Adrenal gland (tissue), 12 donors: ENCODE data around the gene BCL2. TPM values are rescaled to one million over a fixed set of nuclear protein-coding genes. Genes with fewer than 3 reads are reported as not detected.

Experiments
- DNase-seq, 7 donors: peaks; one replicate each; pipeline ENCODE4 v3.0.0-alpha.2; 2019 to 2020
- H3K27ac ChIP-seq, 5 donors: fragments of 200-600 bp; sonication (generic) in 4 of 5; 1 replicate in 3 of 5; 2 replicates in 2 of 5; pipeline versions ENCODE4 v1.5.1 to v1.8.0; 2016 to 2020; ENCODE audit warnings: mild to moderate bottlenecking in 1 of 5
- H3K27me3 ChIP-seq: fragments of 200-600 bp; 2 replicates; pipeline ENCODE4 v1.8.0; 2021
- H3K36me3 ChIP-seq, 2 donors: fragments of 200-600 bp; replicated peaks in 1 of 2; 1 replicate in 1 of 2; 2 replicates in 1 of 2; pipeline versions ENCODE4 v1.5.1 to v1.8.0; 2018 to 2022
- H3K4me1 ChIP-seq, 2 donors: fragments of 200-600 bp; replicated peaks in 1 of 2; 1 replicate in 1 of 2; 2 replicates in 1 of 2; pipeline versions ENCODE4 v1.5.1 to v1.8.0; 2018 to 2021
- H3K4me3 ChIP-seq, 4 donors: fragments of 200-600 bp; sonication (generic) in 3 of 4; one replicate each; pipeline ENCODE4 v1.5.1; 2016 to 2018
- H3K9me3 ChIP-seq, 3 donors: fragments of 200-600 bp; sonication (generic) in 1 of 3; replicated peaks in 1 of 3; 1 replicate in 2 of 3; 2 replicates in 1 of 3; pipeline versions ENCODE4 v1.5.1 to v1.8.0; 2016 to 2021
- CTCF ChIP-seq, 6 experiments: fragments of 450-650 bp in 4 of 6; fragments of 200-600 bp in 2 of 6; sonication (generic) in 1 of 6; IDR thresholded peaks; 1 replicate in 5 of 6; 2 replicates in 1 of 6; pipeline versions ENCODE4 v1.5.1 to v1.8.0; 2016 to 2021; ENCODE audit warnings: antibody characterized with exemption in 6 of 6, mild to moderate bottlenecking in 2 of 6, moderate library complexity in 1 of 6
- POLR2A ChIP-seq, 2 donors: fragments of 450-650 bp; IDR thresholded peaks; one replicate each; pipeline ENCODE4 v1.6.1; 2017; ENCODE audit warnings: antibody characterized with exemption in 2 of 2, mild to moderate bottlenecking in 2 of 2, moderate library complexity in 1 of 2
- WGBS, 4 donors: extraction: QIAGEN DNeasy Blood & Tissue Kit in 2 of 4; methylation state at CpG; one replicate each; pipeline versions ENCODE4 v1.1.5 to v1.1.7; 2013 to 2017; 5-methylcytosine and 5-hydroxymethylcytosine counted together
- intact Hi-C, 2 donors: fragments of 100-400 bp; cut with DNase I; formaldehyde crosslinking; loops; one replicate each; pipeline versions ENCODE4 v1.14.1 to v1.15.0; 2022 to 2023
- polyA plus RNA-seq, 3 donors: library from polyadenylated mRNA; stranded (reverse); fragments of 200-250 nt in 2 of 3; fragments of 350-450 nt in 1 of 3; fragmentation: Illumina TruSeq in 1 of 3; extraction: RNeasy Lipid Tissue Mini Kit (QIAGEN cat#74804) in 1 of 3; gene quantifications; one replicate each; pipeline ENCODE4 v1.2.3, GENCODE V29; 2013 to 2014
- total RNA-seq, 9 donors: library from RNA; depleted of rRNA in 4 of 9; stranded (reverse); fragments of >200 nt in 4 of 9; fragments of 120-200 nt in 1 of 9; fragmentation: NEBNext Ultra II Directional in 1 of 9; extraction: Animal tissue kit (Norgen Biotek cat#: 25700) in 1 of 9; gene quantifications; one replicate each; pipeline versions ENCODE4 v1.1.0 to v1.2.4, GENCODE V29; 2013 to 2023
- donor health status: healthy with polysubstance abuse.
- donor health status: Bipolar disorder and iron deficiency.
- donor health status: DM: yes; HTN: yes; CAD: no.
- donor health status: DM: no; HTN: no; CAD: no.
- donor health status: DM: no; HTN: no; CAD: no.
- donor health status: DM: yes; HTN: yes; CAD: no.

BCL2 gene
- total and polyA plus RNA-seq, 12 donors: 0.85 to 7.7 (median 3.4) TPM

- no peak overlapping the region for H3K4me3 ChIP-seq
- WGBS, 4 donors: 91 to 97% (median 96%) methylated on average over 5 of the region's 5 CpGs
- no peaks in the 10 kb centered on the region for H3K27me3 ChIP-seq
- no peak overlapping the region for H3K27ac ChIP-seq
- TF ChIP-seq CTCF (IDR thresholded peaks at IDR 0.05): no peak
- no peak for TF ChIP-seq POLR2A (IDR thresholded peaks at IDR 0.05)
- no peaks in the 10 kb centered on the region for H3K9me3 ChIP-seq
- no peak for DNase-seq
- H3K4me1 ChIP-seq: peaks cover 0 to 6% of the 10 kb centered on the region in 2 donors
- intact Hi-C loops: no loop called here
- H3K36me3 ChIP-seq: no peaks in the 10 kb centered on the region
These were observed 35.3 kb downstream of the BCL2 start for GRCh38 chr18:63284173-63284799.

- no peak for DNase-seq
- intact Hi-C loops: no loop called here
- no peaks in the 10 kb centered on the region for H3K36me3 ChIP-seq
- H3K27me3 ChIP-seq: no peaks in the 10 kb centered on the region
- H3K4me3 ChIP-seq: no peak overlapping the region
- H3K27ac ChIP-seq: no peak overlapping the region
- H3K9me3 ChIP-seq: no peaks in the 10 kb centered on the region
- TF ChIP-seq POLR2A (IDR thresholded peaks at IDR 0.05) (no peak), CTCF (IDR thresholded peaks at IDR 0.05) (no peak)
- WGBS, 4 donors: 87 to 92% (median 91%) methylated on average over 16 of the region's 16 CpGs
- peaks cover 0 to 5% of the 10 kb centered on the region in 2 donors for H3K4me1 ChIP-seq
These were observed 36.1 kb downstream of the BCL2 start for GRCh38 chr18:63283305-63284094.

GRCh38 chr18:63282793-63283192 is 36.8 kb downstream of the BCL2 start:
- intact Hi-C loops: no loop called here
- no peaks in the 10 kb centered on the region for H3K9me3 ChIP-seq
- no peak for DNase-seq
- TF ChIP-seq CTCF (IDR thresholded peaks at IDR 0.05) (no peak), POLR2A (IDR thresholded peaks at IDR 0.05) (no peak)
- H3K4me1 ChIP-seq: no peaks in the 10 kb centered on the region
- no peaks in the 10 kb centered on the region for H3K27me3 ChIP-seq
- no peaks in the 10 kb centered on the region for H3K36me3 ChIP-seq
- H3K4me3 ChIP-seq: no peak overlapping the region
- no peak overlapping the region for H3K27ac ChIP-seq

- peak in 1 of 7 donors; percentile 23 for DNase-seq
- Histone ChIP-seq H3K36me3 (no peaks in the 10 kb centered on the region), H3K4me3 (no peak overlapping the region), H3K27ac (no peak overlapping the region), H3K4me1 (no peaks in the 10 kb centered on the region), H3K9me3 (no peaks in the 10 kb centered on the region), H3K27me3 (no peaks in the 10 kb centered on the region)
- intact Hi-C loops: no loop called here
- 53 to 72% (median 58%) methylated on average over 13 of the region's 13 CpGs for WGBS, 4 donors
- TF ChIP-seq POLR2A (IDR thresholded peaks at IDR 0.05): no peak
- no peak for TF ChIP-seq CTCF (IDR thresholded peaks at IDR 0.05)
These were observed 46.2 kb downstream of the BCL2 start for GRCh38 chr18:63273222-63273927.
